GM15510 (cell line): Measurements from ENCODE around the gene GSTK1.
A peak's percentile ranks its signal among the peaks of the same experiment; 100 is the strongest.

Experiments used
- POLR2A ChIP-seq: IDR thresholded peaks from 3 replicates; pipeline ENCODE4 v1.6.1; 2011; ENCODE audit warnings: borderline replicate concordance; ENCODE audit not compliant: insufficient read length; ENCODE audit errors: extremely low read depth

Gene GSTK1

DNA sequence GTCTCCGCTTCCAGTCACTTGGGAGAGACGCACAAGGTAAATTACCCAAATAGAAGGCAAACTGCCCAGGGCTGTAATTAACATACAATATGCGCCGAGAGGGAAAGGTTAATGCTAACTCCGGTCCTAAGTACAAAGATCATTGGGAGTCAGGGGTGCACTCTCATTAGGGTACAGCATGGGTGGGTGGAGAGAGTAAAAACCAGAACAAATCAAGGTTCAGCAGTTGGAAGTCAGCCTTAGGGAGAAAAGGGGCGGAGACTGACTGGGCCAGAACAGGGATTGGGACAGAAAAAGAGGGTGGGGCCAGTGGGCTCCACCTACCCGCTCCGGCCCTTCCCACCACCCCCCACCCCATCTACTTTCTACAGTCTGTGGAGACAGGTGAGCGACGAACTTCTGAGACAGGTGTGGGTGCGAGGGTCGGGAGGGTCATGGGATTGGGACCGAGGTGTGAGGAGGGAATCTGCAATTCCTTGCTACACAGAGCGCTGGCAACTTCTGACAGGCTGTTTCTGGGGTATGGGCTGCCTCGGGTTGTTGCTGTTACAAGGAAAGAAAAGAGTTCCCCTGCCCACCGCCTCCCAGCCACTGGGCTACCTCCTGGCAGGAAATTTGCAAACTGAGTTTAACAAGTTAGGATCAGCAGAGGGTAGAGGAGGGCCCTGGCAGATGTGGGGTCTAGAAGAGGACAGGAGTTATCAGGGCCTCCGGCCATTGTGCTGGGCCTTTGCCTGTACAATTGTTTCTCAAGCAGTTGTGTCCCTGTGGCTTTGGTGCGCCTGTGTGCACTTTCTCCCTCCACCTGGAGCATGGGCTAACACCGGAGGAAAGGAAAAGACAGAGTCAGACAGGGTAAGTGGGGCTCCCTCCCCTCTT is 21.6 kb downstream of the GSTK1 start, which contains the start of gene TMEM139:
Gene TMEM139 (plus strand): TSS at position 368 of the 879 bp plus-strand sequence. CDS start 1,000 bp downstream, outside the sequence.
- no peak for TF ChIP-seq POLR2A

DNA sequence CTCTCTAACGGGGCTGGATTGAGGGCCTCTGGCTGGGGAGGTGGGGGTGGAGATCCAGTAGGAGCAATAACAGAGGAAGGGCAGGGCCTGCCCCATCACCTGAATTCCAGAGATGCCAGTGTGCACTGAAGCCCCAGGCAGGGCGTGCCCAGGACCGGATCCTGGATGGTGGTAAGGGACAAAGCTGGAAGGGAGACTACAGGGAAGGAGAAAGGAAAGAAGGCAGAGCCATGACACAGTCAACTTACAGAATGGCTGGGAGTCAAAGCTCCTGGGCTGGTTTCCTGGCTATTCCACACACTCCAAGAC is 22.2 kb downstream of the GSTK1 start:
- TF ChIP-seq POLR2A = no peak

DNA sequence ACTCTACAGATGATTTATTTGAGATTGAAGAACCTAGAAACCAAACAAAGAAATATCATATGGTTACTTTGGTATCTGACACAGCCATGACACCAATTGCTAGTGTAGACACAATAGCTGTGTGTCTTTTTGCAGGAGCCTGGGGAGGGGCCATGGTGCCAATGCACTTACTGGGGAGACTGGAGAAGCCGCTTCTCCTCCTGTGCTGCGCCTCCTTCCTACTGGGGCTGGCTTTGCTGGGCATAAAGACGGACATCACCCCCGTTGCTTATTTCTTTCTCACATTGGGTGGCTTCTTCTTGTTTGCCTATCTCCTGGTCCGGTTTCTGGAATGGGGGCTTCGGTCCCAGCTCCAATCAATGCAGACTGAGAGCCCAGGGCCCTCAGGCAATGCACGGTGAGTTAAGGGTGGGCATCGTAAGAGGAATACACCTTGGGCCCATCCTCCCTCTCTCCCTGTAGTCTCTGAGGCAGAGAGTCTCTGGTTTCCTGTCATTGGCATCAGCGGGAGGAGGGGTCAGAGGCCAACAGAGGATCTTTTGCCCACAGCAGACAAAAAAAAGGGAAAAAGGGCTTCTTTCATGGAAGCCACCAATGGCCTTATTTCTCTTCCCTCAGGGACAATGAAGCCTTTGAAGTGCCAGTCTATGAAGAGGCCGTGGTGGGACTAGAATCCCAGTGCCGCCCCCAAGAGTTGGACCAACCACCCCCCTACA is 22.7 kb downstream of the GSTK1 start:
- TF ChIP-seq POLR2A = no peak

DNA sequence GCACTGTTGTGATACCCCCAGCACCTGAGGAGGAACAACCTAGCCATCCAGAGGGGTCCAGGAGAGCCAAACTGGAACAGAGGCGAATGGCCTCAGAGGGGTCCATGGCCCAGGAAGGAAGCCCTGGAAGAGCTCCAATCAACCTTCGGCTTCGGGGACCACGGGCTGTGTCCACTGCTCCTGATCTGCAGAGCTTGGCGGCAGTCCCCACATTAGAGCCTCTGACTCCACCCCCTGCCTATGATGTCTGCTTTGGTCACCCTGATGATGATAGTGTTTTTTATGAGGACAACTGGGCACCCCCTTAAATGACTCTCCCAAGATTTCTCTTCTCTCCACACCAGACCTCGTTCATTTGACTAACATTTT is 23.3 kb downstream of the GSTK1 start:
- TF ChIP-seq POLR2A = no peak

DNA sequence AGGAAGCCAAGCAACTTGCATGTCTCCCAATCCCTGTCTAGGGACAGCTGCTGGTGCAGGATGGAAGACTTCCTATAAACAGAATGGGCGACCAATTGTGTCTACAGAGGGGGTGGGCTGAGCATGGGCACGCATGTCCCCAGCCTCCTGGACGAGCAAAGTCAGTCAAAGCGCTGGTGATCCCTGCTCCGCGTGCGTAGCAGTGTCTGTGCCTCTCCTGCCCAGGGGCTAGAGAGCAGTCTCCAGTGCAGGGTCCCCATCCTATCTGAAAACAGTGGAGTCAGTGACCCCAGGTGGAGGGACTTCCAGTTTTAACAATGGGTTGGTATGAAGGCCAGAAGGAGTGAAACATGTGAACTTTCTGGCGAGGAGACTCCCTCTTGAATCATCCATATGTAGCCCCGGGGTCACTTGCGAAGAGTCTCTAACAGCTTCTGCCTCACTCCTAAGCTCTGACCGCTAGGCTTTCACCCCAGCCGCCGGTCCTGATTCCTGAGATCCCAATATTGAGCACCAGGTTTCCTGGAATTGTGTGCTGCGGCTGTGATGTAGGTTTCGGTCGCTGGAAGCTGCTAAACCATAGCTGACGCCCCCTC is 24.2 kb downstream of the GSTK1 start:
- no peak for TF ChIP-seq POLR2A

DNA sequence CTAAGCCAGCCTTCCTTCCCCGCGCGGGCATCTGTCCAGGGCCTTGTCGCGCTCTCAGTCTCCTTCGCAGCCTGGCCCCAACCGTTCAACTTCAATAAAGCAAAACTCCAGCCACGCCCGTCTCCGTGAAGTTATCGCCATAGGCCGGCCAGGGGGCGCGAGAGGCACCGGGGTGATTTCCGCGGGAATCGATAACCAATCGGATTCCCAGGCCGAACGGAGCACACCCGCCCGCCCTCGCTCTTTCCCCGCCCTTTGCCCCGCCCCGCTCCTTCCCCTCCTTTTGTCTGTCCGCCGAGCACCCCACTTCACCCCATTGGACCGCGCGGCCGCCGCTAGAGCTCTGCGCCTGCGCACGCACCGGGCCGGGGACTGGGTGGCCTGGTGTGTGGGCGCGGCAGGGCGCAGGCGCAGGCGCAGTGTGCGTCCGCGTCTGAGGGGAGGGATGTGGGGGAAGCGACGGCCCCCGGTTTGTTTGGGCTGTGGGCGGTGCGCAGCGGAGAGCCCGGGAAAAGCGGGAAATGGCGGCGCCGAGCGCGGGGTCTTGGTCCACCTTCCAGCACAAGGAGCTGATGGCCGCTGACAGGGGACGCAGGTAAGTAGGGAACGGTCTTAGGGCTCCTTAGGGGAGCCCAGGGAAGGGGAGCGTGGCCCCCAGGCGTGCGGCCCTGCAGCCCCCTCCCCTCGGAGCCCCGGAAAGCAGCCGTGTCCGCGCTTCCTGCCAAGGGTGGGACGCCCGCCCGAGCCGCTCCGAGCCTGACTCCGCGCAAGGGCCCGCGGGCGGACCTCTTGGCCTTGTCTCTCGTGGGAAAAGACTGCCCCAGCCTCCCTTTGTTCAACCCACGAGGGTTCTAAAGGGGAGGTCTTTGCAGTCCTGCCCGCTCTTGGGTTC is 24.9 kb downstream of the GSTK1 start, which contains the start of gene CASP2:
Gene CASP2 (plus strand): TSS at position 417 of the 892 bp plus-strand sequence. CDS start 105 bp downstream, at position 522.
- TF ChIP-seq POLR2A = peak; percentile 85

DNA sequence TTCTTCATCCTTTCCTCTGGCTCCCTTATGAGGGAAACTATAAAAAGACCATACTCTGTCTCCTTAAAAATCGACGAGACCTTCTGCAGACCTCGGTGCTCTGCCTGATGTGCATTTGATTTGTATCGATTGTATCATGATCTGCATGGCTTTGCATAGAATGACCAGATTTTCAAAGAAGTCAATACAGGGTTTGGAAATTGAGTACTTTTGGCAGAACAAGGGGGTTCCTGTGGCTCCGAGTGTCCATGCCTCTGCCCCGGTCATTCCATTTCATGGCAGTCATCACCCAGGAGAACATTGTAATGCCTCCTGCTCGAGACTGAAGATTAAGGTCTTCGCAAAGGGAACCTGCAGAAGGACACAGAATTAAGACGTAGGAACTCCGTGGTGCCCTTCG is 25.6 kb downstream of the GSTK1 start:
- no peak for TF ChIP-seq POLR2A

DNA sequence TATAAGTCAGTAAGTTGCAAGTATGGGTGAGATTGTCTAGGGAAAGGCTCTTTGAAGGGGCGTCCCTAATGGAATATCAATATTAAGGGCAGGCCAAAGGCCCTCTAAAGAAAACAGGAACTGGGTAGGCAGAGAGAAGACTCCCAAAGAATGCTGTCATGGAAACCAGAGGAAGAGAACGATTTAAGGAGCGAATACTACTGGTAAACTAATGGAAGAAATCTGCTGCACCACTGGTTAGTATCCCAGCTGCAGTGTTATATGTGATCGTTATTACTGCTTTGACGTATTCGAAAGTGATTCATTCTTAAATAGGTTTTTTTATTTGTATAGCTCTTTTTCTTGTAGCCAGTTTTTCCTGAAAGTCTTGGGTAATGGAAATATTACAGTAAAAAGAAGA is 26.2 kb downstream of the GSTK1 start:
- no peak for TF ChIP-seq POLR2A

DNA sequence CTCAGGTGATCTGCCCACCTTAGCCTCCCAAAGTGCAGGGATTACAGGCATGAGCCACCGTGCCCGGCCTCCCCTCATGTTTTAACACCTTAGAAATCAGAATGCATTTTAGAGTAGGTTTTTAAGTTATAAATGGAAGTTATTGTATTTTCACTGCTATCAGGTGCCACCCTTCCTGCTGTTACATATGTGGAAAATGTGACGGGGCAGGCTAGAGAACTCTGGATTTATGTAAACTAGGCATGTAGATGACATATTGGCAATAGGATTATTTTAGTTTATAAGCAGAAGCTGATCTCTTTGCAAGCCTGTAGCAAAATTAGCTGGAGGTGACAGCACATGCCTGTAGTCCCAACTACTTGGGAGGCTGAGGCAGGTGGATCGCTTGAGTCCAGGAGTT is 27.1 kb downstream of the GSTK1 start:
- TF ChIP-seq POLR2A = no peak

DNA sequence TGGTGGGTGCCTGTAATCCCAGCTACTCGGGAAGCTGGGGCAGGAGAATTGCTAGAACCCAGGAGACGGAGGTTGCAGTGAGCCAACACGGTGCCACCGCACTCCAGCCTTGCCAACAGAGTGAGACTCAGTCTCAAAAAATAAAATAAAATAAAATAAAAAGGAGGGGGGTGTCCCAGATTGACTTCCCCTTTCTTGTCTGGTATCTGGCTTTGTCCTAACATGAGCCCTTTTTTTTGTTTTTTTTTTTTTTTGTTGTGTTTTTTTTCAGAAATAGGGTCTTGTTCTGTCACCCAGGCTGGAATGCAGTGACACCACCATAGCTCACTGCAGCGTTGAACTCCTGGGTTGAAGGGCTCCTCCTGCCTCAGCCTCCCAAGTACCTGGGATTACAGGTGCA is 29.6 kb downstream of the GSTK1 start:
- no peak for TF ChIP-seq POLR2A

DNA sequence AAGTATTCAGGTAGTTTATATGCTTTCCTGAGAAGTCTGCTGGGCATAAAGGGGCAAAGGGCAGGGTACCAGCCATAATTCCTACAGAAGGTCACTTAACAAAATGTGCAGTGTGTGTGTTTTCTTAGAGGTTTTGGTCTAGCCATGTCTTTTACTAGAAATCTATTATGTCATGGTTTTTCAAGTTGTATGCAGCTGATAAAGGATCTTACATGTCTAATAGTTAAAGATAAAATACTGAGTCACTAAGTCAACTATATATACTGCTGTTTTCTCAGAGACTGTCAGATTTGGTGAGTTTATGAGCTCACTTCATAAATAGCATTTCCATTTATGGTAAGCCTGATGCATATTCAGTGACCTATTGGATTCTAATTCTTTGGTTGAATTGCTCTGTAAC is 32.6 kb downstream of the GSTK1 start:
- TF ChIP-seq POLR2A = no peak

DNA sequence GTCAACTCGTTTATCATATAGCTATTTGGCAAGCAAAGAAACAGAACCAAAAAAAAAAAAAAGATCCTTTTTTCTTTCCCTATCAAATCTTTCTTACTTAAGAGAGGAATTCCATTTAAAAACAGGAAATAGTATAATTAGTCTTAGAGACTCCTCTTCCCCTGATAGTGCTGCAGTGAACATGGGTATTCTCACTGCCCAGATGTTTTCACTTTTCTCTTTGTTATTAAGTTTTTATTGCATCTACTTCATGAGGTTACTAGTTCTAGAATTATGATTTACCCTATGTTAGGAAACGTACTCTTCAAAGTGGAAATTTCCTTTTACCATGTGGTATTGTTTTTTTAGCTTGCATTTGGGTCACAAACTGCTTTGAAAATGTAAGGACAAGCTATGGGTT is 33.4 kb downstream of the GSTK1 start:
- no peak for TF ChIP-seq POLR2A

DNA sequence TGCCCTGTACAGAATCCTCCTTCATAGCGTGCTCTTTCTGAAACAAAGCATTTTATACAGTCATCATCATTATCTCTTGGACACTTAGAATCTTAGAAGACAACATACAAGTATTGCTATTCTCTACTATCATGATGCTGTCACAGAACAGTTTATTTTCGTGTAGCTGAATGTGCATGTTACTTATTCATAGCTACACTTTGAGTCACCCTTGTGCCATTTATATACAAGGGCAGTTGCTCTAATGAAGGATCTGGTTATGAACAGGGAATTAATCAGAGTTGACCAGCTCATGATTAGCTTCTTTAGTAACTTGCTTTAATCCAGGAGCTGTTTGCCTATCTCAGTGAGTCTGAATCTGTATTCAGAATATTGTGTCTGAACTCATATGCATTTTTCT is 36.1 kb downstream of the GSTK1 start:
- no peak for TF ChIP-seq POLR2A

DNA sequence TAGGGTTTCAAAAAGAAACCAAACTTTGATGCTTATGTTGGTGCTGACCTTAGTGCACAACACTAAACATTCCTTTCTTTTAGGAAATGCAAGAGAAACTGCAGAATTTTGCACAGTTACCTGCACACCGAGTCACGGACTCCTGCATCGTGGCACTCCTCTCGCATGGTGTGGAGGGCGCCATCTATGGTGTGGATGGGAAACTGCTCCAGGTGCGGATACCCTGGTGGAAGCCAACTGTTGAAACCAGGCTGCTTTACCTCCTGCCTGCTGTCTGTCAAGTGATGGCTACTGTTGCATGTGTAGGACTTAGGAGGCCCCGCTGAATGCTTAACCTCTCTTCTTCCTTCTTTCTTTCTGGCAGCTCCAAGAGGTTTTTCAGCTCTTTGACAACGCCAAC is 36.6 kb downstream of the GSTK1 start:
- no peak for TF ChIP-seq POLR2A
